NCI-H510A treated with DMSO at 0.1 percent for 48 hours (cell line): ENCODE measurements around the gene ZNF429.
"Not testable (repeated sequence)": the region's sequence is repeated elsewhere in the genome, so short reads cannot be mapped to it uniquely, and the experiment has no call there.

Source experiments
- DNase-seq: peaks from one replicate; lab custom pipeline; 2025; lab: John Stamatoyannopoulos, UW

Gene ZNF429

DNA sequence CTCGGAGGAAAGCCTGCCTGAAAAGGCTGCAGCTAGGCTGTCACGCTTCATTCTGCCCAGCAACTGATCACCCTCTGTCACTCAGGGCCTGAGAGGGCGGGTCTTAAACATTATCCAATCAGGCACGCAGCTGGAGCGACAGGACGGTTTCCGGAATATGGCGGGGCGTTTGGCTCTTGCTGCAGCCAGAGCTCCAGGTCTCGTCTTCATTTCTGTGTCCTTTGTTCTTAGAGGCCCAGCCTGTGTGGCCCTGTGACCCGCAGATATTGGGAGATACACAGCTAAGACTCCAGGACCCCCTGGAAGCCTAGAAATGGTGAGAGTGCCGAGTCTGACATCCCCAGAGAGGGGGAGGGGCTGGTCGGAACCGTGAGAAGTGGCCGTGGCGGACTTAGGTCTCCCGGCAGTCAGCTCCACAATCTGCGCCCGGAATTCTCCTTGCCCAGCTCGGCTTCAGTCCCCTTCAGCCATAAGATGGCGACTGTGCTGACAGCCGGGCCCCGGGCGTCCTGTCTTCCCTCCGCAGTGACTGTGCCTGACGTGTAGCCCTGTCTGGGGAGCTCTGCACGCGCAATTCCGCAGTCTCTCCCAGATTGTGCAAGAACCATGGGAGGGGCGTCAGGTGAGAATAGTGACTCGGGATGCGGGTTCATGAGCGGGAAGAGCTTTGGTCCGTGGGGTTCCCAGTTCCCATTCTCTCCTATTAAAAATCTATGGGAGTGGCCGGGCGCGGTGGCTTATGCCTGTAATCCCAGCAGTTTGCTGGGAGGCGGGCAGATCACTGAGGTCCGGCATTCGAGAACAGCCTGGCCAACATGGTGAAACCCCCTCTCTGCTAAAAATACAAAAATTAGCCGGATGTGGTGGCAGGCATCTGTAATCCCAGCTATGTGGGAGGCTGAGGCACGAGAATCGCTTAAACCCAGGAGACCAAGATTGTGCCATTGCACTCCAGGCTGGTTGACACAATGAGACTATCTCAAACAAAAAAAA, at the start of gene ZNF429:
Gene ZNF429 (plus strand): TSS at position 144 of the 993 bp plus-strand sequence. CDS start 170 bp downstream, at position 314.
- DNase-seq: peak; percentile 75

DNA sequence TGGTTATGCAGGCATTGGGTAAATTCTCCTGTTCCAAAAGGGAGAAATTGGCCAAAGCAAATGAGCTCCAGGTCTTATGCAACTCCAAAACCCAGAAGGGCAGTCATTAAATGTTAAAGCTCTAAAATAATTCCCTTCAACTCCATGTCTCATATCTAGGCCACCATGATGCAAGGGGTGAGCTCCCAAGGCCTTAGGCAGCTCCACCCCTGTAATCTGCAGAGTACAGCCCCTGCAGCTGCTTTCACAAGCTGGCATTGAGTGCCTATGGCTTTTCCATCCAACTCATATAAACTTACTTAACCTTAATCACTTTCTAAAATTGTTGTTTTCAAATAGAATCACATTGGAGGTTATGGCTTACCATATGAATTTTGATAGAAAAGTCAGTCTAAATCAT, 44.7 kb upstream of the ZNF429 start:
- no peak for DNase-seq

GRCh38 chr19:21462540-21462939, 42.9 kb upstream of the ZNF429 start:
- no peak for DNase-seq

GRCh38 chr19:21463449-21464105, 41.8 kb upstream of the ZNF429 start:
- DNase-seq: peak; percentile 78

- DNase-seq: no peak
Measured at GRCh38 chr19:21466627-21467026, 38.8 kb upstream of the ZNF429 start.

- DNase-seq: no peak
Measured at GRCh38 chr19:21468791-21469190, 36.6 kb upstream of the ZNF429 start.

GRCh38 chr19:21472507-21472906, 32.9 kb upstream of the ZNF429 start:
- DNase-seq: no peak

- DNase-seq: peak; percentile 35
Measured at GRCh38 chr19:21474671-21475181, 30.7 kb upstream of the ZNF429 start.

GRCh38 chr19:21482361-21482760, 23.0 kb upstream of the ZNF429 start:
- not testable (repeated sequence) for DNase-seq

DNA sequence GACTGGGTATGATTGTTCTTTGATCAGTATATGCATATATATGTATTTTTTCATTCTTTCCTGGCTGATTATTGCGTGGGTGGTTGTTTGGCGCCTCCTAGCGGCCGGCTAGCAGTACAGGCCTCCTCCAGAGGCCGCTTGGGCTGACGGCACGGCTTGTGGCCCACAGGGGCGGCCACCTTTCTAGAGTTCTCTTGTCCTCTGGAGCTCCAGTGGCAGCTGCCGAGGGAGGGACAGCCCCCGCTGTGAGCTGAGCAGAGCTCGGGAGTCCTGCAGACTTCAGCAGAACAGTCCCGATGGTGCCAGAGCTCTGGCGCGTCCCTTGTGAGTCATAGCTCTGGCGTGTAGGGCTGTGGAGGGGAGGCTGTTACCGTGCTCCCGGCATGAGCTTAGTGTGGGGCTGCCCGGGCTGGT, 22.5 kb upstream of the ZNF429 start:
- no peak for DNase-seq

DNA sequence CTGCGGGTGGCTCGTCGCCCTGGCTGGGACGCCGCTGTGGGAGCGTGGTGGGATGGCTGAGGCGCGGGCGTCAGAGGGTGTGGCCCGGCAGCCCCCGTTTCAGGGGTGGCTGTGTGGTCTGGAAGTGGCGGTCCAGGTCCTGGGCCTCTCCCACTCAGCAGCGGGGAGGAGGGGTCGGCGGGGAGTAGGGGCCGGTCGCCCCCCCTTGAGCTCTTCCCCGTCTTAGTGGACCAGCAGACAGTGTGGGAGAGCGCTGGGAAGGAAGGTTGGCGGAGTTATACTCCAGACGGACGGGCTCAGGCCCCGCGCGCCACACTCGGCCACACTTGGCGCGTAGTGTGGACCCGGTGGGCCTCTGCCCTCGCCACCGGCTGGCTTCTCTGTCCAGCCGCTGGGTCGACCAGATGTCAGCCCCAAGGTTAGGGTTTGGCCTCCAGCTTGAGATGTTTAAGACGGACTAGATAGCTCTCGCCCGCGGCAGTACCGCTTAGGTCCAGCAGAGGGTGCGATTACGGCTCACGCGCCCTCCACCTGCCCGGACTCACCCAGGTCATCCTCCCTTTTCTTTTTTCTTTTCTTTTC, 21.7 kb upstream of the ZNF429 start:
- DNase-seq: no peak

DNA sequence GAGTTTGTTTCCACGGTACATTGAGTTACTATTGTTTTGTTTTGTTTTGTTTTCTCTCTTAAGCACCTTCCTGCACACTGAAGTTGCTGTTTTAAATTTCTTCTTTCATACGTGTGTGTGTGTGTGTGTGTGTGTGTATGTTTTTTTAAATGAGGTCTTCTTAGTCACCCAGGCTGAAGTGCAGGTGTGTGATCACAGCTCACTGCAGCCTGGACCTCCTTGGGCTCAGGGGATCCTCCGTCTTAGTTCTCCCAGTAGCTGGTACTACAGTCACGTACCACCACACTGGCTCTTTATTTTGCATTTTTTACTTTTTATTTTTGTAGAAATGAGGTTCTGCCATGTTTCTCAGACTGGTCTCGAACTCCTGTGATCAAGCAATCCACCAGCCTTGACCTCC, 20.8 kb upstream of the ZNF429 start:
- no peak for DNase-seq

- DNase-seq: no peak
Measured at GRCh38 chr19:21485926-21486325, 19.5 kb upstream of the ZNF429 start.

- DNase-seq: no peak
Measured at GRCh38 chr19:21487969-21488368, 17.4 kb upstream of the ZNF429 start.

GRCh38 chr19:21491146-21491545, 14.3 kb upstream of the ZNF429 start:
- no peak for DNase-seq

GRCh38 chr19:21492947-21493906, 12.2 kb upstream of the ZNF429 start:
- DNase-seq: no peak

- no peak for DNase-seq
Measured at GRCh38 chr19:21496876-21497275, 8.5 kb upstream of the ZNF429 start.

- DNase-seq: no peak
Measured at GRCh38 chr19:21498651-21499050, 6.8 kb upstream of the ZNF429 start.

DNA sequence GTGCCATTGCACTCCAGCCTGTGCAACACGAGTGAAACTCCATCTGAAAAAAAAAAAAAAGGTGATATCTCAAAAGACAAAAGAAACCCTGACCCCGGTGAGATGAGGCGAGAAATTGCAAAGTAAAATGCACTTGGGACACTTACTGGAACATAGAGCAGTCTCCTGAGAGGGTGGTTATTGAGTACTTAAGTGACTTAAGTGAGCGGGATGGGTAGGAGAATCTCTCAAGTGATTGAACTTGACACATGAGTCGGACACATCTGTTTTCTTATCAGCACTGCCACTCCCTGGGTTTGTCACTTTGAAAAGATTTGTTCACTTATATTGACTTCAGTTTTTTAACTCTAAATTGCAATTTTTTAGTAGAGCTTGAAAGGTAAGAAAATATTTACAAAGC, 2.8 kb downstream of the ZNF429 start:
- DNase-seq: no peak

- not testable (repeated sequence) for DNase-seq
Measured at GRCh38 chr19:21511058-21511457, 5.7 kb downstream of the ZNF429 start.

DNA sequence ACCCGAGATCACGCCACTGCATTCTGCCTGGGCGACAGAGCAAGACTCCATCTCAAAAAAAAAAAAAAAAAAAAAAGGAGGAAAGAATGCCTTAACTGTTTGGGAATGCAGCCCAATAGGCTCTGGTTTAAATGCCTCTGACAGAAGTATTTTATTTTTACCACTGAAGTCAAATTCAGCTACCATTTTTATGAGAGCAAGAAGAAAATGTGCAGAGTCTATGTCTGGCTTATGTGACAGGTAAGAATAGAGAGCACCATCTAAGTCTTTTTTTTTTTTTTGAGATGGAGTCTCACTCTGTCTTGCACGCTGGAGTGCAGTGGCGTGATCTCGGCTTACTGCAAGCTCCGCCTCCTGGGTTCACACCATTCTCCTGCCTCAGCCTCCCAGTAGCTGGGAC, 7.2 kb downstream of the ZNF429 start:
- DNase-seq: not testable (repeated sequence)
